Measurements from ENCODE around the gene RIT1. TPM values are rescaled to one million over a fixed set of nuclear protein-coding genes. Genes with fewer than 3 reads are reported as not detected.
"Not testable (repeated sequence)": the region's sequence is repeated elsewhere in the genome, so short reads cannot be mapped to it uniquely, and the experiment has no call there.

RIT1 gene
- total RNA-seq, 1 experiment from 2014 or later, result 34.8 TPM

DNA sequence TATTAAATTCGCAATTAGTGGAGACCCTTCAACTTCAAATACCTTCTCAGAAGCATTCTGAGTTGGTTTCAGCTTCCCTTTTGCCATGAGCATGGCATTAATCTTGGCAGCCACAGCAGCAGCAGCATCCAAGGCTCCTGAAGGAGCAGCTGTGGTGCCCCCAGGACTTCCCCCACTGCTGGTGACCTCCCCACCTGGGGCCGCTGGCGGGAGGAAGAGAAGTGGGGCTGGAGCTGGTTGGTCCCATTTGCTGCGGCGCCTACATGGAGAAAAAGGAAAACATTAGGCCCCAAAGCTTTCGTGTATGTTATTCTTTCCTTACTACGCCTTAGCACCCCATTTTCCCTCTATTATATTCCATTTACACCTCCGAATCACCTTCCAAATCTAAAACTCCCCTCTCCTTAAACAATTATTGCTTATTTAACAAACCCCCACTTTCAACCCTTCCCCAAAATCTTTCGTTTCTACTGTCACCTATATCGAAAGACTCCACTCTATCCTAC lies 22.5 kb upstream of the RIT1 start:
- no peak for DNase-seq (ENCODE audit: low read depth)

DNA sequence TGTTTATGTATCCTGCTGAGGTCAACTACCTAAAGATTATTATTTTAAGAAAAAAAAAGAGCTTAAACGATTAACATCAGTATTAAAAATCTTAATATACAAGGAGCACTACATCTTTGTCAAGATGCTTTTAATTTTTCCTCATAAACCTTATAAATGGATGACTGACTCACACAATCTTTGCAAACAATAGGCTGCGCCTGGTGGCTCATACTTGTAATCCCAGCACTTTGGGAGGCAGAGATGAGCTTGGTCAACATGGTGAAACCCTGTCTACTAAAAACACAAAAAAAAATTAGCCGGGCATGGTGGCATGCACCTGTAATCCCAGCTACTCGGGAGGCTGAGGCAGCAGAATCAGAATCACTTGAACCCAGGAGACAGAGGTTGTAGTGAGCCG lies 21.3 kb upstream of the RIT1 start:
- no peak for DNase-seq (ENCODE audit: low read depth)

DNA sequence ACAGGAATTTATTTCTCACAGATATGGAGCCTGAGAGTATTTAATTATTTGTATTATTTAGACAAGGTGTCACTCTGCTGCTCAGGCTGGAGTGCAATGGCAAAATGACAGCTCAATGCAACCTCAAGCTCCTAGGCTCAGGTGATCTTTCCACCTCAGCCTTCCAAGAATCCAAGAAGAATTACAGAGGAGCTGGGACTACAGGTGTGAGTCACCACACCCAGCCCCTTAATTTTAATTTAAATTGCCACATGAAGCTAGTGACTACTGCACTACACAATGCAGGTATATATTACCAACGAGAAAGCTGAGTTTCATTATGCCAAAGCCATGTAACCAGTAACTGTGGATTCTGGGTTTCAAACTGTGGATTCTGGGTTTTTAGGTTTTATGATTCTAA lies 20.9 kb upstream of the RIT1 start:
- no peak for DNase-seq (ENCODE audit: low read depth)

DNA sequence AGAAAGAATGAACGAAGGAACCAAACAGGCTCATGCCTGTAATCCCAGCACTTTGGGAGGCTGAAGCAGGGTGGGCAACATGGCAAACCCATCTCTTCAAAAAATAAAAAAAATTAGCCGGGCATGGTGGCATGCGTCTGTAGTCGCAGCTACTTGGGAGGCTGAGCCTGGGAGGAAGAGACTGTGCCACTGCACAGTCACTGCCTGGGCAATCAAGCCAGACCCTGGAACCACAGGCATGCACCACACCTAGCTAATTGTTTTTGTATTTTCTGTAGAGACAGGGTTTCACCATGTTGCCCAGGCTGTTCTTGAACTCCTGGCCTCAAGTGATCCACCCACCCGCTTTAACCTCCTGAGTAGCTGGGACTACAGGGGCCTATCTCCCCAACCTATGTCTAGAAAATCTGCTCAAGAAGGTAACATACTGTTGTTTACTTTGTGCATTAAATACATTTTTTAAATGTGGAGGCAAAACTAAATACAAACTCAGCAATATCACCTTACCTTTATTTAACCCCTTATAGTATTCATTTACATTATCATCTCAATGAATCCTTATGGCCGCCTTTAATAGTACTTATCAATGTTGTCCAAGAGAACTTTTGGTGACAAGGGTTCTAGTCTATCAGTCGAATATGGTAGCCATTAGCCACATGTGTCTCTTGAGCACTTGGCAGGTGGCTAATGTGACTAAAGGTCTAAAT lies 20.3 kb upstream of the RIT1 start:
- DNase-seq (ENCODE audit: low read depth), result peak; percentile 53

DNA sequence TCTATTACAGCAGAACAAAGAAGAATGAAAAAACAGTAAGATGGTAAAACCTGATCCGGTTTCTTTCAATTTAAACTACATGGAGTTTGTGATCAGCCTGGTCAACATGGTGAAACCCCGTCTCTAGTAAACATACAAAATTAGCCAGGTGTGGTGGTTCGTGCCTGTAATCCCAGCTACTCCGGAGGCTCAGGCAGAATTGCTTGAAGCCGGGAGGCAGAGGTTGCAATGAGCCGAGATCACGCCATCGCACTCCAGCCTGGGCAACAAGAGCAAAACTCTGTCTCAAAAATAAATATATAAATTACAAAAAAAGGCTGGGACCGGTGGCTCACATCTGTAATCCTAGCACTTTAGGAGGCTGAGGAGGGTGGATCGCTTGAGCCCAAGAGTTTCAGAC lies 19.6 kb upstream of the RIT1 start:
- not testable (repeated sequence) for DNase-seq (ENCODE audit: low read depth)

DNA sequence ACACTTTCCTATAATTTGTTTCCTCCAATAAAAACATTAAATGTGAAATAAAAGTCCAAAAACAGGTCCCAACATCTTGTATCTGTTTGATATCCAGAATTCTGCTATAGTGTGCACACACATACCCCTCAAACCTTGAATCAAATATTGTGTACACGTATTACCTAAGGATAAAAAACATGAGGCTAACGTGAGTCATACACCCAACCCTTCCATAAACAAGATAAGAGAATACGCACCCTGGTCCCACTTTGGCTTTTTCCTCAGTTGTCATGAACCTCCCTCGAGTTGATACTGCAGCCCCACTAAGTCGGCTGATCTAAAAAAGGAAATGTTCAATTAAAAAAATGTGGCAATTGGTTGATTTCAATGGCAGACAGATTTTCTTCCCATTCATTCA lies 17.9 kb upstream of the RIT1 start:
- DNase-seq (ENCODE audit: low read depth), result no peak

DNA sequence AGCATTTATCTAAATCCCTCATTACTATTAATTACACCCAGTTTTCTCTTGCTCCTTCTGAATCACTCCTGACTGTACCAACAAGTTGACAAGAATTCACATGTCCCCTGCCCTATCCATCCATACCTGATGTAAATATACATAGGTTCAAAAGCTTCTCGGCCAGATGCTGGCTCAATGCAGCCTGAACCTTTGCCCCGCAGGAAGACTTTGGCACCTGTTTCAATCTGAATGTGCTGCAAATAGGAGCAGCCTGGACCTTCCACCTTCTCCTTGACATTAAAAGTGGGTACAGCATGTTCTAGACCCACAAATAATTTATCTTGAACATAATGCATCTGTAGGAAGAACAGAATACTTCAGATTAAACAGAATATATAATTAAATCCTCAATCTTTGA lies 14.4 kb upstream of the RIT1 start:
- DNase-seq (ENCODE audit: low read depth), result no peak

DNA sequence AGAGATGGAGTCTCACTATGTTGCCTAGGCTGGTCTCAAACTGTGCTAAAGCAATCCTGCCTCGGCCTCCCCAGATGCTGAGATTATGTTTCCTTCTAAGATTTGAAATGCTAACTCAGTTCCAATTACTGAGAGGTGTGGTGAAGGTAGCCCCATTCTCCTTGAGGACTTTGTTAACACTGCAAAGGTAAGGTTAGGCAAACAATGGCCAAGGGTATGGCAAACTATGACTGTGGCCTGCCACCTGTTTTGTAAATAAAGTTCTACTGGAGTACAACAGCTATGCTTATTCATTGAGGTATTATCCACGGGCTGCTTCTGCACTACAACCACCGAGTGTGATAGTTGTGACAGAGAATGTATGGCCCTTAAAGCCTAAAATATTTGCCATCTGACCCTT lies 9.6 kb upstream of the RIT1 start:
- DNase-seq (ENCODE audit: low read depth), result no peak

DNA sequence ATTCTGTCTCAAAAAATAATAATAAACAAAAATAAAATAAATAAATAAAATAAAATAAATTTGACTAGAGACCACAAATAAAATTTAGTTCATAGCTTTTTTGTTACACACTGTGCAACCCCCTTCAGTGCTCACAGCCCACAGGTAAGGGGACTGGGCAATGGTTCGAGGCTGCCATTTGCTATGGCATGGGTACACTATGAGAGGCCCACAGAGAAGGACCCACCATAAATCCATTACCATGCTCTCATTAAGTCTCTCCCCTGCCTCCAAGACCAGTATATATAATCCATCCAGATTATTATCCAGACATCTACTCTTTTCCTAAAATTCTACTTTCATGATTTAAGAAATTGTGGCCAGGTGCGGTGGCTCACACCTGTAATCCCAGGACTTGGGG lies 8.7 kb upstream of the RIT1 start:
- DNase-seq (ENCODE audit: low read depth), result no peak

DNA sequence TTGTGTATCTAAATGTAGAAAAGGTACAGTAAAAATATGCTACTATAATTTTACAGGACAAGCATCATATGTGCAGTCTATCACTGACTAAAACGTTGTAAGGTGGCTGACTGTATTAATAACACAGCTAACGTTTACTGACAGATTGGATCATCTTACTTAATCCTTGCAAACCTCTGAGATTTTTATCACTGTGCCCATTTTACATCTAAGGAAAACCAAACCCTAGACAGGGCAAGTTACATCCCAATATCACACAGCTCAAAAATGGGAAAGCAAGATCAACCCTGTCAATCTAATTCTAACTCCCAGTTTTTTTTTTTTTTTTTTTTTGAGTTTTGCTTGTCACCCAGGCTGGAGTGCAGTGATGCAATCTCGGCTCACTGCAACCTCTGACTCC lies 7.5 kb upstream of the RIT1 start:
- DNase-seq (ENCODE audit: low read depth), result no peak

DNA sequence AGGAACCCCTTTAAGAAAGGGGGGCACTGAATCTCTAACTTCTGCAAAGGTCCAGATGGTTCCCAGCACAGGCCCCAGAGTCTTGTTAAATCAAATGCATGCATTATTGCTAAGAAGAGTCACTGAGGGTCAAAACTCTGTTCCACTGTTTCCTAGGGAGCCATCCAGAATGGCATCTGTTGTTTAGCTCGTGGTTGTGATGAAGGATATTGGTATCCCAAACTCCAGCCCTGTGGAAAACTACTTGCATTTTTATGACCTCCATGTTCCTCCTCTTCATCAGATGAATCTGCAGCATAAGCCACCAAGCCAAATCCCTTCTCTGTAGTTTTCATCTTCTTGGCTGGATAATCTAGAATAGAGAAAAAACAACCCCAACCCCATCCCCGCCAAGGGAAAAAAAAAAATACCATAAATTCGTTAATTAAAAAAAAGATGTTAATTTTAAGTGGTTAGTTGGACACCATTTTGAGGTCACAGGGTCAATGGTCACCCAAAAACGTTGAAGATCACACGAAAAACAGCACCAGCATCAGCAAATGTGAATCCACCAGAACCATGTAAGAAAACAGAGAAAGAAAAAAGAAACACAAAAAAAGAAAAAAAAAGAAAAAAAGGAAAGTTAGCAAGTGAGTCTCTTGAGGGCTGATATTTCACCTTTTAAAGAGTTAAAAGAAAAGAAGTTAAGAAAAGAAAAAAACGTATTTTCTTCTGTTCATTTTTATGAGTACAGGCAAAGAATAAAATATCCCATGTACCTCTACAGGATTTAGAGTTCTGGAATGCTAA lies 3.0 kb upstream of the RIT1 start:
- DNase-seq (ENCODE audit: low read depth), result peak; percentile 32

DNA sequence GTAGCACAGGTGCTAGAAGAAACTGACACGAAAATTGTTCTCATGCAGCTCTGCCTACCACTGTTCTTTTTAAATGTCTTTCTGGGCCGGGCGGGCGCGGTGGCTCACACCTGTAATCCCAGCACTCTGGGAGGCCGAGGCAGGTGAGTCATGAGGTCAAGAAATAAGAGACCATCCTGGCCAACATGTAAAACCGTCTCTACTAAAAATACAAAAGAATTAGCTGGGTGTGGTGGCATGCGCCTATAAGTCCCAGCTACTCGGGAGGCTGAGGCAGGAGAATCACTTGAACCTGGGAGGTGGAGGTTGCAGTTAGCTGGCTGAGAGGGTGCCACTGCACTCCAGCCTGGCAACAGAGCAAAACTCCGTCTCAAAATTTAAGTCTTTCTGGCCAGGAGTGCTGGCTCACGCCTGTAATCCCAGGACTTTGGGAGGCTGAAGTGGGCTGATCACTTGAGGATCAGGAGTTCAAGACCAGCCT lies 947 bp upstream of the RIT1 start:
- DNase-seq (ENCODE audit: low read depth), result no peak

DNA sequence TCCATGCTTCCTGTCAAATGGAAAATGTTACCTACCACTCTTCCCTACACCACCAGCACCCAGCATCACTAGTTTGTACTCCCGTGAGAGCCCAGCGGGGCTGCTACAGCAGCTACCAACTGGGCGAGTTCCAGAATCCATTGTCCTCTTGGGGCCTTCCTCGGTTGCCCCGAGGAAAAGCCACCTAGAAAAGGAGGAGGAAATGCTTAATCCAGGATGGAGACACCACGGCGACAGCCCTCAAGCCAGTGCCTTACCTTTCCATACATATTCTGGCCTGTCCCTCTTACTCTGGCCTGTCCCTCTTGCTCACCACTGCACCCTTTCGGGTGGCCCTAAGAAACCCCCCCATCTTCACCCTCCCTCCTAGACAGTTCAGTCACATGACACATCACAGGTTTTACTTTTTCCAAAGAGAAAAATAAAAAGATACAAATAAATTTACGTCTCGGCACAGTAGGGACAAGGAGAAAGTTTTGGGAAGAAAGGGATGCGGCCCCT lies 478 bp downstream of the RIT1 start:
- DNase-seq (ENCODE audit: low read depth), result peak; percentile 46

DNA sequence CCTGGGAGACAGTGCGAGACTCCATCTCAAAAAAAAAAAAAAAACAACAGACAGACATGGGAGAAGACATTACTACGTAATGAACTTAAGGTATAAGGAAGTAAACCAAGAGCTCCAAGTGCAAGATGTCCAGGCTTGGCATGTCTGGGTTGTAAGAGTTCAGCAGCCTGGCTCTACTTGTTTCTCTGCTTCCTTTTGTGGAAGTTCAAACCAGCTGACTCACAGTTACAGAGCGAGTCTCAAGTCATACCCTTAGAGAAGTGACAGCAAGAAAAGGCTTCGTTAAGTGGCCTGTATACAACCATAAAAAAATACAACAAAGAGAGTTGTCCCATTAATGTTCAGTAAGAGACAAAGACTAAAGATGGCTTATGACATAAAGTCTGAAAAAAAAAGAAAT lies 1.3 kb downstream of the RIT1 start:
- peak; percentile 46 for DNase-seq (ENCODE audit: low read depth)

DNA sequence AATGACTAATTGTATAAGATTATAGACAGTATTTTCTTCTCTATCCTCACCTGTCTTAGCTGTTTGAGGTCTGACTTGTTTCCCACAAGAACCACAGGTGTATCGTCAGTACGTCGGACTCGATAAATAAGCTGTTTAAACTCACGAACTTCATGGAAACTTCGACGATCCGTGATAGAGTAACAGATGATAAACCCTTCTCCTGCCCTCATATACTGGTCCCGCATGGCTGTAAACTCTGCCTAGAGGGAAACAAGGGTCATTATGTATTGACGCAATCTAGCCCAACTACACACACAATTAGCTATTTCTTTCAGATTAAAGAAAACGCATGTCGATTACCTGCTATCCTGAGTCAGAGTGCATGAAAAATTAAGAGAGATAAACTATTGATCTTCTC lies 6.9 kb downstream of the RIT1 start:
- DNase-seq (ENCODE audit: low read depth), result no peak

DNA sequence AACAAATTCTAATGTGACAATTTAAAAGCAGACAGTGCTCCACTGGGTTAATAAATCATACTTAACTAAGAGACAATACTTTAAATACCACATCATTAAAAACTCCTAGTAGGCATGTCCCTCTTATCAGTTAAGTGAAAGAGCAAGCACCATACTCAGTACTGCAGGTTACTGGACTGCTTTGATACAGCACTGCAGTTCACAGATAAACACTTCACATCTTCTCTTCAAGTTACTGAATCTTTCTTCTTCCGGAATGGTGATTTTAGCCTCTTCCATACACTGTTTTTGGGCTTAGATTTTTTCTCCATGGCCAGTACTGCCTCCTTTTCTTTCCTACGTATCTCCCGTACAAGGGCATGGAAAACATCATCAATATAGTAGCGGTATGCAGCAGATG lies 11.0 kb downstream of the RIT1 start:
- no peak for DNase-seq (ENCODE audit: low read depth)

DNA sequence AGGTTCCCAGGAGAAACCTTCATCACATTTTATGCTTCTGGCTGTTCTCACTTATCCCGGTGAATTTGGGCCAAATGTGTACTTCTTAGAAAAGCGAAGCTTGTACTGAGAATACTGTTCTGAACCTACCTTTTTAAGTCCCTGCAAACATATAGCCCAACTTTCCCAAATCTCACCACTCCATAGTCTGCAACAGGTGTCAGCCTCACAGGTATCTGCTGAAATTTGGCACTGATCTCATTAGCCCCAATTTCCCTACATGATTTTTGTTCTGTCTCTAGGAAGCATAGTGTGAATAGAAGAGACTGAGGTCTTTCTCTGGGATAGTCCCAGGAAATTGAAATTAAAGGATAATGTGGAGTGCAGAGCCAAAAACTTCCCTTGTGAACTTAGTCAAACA lies 11.5 kb downstream of the RIT1 start:
- DNase-seq (ENCODE audit: low read depth), result no peak

DNA sequence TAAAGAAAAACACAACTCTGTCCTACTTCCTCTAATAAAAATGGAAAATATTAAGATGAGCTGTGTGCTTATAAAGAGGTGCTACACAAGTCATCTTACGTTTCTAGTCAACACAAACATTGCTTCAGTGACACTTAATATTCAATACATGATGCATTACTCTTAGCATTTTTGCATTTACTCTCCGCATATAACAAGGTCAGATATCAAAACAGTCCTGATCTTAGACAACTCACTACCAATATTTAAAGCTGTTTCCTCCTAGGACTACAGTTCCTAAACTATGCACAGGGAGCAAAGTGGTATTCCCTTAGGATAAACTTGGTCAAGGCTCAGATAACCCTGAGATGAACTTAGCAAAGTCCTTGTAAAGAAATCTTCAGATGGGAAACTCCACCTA lies 12.3 kb downstream of the RIT1 start:
- no peak for DNase-seq (ENCODE audit: low read depth)

DNA sequence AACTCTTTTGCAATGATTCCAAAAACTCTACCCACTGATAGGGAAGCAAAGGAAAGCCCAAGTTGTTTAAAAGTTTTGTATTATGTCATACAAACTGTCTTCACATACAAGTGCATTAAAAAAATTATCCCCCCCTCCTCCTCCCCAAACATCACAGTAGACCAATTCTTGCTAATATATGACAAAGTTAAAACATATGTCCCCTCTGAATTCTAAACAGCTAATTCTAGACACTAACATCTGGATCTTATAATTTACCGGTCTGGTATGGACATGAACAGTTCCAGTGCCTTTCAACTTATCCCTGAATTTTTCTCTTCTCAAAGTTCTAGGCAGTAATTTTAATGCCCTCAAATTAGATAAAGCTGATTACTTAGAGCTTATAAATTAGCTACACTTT lies 13.4 kb downstream of the RIT1 start:
- no peak for DNase-seq (ENCODE audit: low read depth)

DNA sequence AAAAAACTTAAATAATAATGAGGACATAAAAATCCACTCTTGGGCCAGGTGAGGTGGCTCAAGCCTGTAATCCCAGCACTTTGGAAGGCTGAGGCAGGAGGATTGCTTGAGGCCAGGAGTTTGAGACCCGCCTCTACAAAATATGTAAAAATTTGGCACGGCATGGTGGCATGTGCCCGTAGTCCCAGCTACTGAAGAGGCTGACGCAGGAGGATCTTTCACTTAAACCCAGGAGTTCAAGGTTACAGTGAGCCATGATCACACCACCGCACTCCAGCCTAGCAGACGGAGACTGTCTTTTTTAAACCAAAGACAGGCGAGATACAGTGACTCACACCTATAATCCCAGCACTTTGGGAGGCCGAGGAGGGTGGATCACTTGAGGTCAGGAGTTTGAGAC lies 14.7 kb downstream of the RIT1 start:
- DNase-seq (ENCODE audit: low read depth), result not testable (repeated sequence)

DNA sequence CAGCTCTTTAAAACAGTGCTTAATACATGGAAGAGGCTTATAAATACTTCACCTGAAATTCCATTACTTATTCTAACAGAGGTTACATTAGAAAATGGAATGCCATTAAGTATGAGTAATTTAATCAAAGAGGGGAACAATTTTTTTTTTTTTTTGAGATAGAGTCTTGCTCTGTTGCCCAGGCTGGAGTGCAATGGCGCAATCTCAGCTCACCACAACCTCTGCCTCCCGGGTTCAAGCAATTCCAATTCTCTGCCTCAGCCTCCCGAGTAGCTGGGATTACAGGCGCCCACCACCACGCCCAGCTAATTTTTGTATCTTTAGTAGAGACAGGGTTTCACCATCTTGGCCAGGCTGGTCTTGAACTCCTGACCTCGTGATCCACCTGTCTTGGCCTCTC lies 15.5 kb downstream of the RIT1 start:
- not testable (repeated sequence) for DNase-seq (ENCODE audit: low read depth)

DNA sequence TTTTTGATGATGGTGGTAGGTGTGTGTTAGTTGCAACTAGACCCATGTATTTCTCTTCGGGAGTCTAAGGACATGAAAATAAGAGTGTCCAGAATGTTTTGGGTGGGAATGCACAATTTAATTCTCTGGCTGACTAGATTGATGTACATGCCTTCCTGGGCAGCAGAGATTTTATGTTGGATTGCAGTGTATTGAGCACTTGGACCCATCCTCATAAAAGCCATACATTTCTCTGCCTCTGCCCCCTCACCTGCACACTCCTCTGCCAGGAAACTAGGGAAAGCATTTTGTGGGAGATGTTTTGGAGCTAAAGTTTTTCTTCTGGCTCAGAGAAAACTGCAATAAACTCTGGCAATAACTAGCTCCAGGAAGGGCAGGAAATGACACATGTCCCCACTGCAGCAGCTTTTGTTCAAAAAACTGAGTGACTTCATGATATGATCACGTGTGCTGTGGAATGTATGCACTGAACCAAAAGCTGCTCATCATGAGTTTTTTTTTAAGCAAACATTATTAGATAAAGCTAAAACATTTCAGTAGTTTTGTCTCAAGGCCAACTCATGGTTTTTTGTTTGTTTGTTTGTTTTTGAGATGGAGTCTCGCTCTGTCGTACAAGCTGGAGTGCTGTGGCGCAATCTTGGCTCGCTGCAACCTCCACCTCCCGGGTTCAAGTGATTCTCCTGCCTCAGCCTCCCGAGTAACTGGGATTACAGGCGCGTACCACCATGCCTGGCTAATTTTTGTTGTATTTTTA lies 17.6 kb downstream of the RIT1 start:
- peak; percentile 82 for DNase-seq (ENCODE audit: low read depth)

Measured in RPMI7951 (cell line).